Endothelial cell of umbilical vein (primary cell): ENCODE results near the gene MAP3K4.

Source experiments
- CTCF ChIP-seq, 2 donors: IDR thresholded peaks; 1 replicate in 1 of 2; 2 replicates in 1 of 2; pipeline ENCODE4 v1.5.1; 2011; ENCODE audit warnings: low read length in 2 of 2, mild to moderate bottlenecking in 2 of 2, moderate library complexity in 2 of 2, control low read depth in 1 of 2, inconsistent platforms in 1 of 2, low read depth in 1 of 2; ENCODE audit not compliant: insufficient read depth in 1 of 2; ENCODE audit errors: extremely low read depth in 1 of 2
- MAX ChIP-seq: IDR thresholded peaks from 2 replicates; pipeline ENCODE4 v1.6.1; 2011; ENCODE audit not compliant: insufficient read depth, insufficient read length

- TF ChIP-seq MAX, result no peak
- TF ChIP-seq CTCF (IDR thresholded peaks at IDR 0.05; ENCODE audit: extremely low read depth in 1 of 2, insufficient read depth in 1 of 2, low read depth in 1 of 2, low read length in 2 of 2), result no peak
Observed at GRCh38 chr6:161091972-161092701, 100.6 kb downstream of the MAP3K4 start.
